Stimulated activated effector memory CD8-positive, alpha-beta T cell treated with anti-CD3 and anti-CD28 coated beads, Interleukin-12 subunit alpha, Interleukin-12 subunit beta, amount 100 ng/mL, for 72 hours (primary cell): ENCODE measurements around the gene FBXO28.

ENCODE experiments used
- ATAC-seq: fragments of 150-1000 bp; cut with Tn5 transposase; 2 replicates; pipeline ENCODE4 v1.10.0; 2021
- DNase-seq, 2 donors: peaks; one replicate each; pipeline ENCODE4 v3.0.0; 2021 to 2022; ENCODE audit warnings: low spot score in 2 of 2
- H3K27ac Mint-ChIP-seq: one replicate; pipeline ENCODE4 v1.8.0; 2022; ENCODE audit warnings: mild to moderate bottlenecking, mixed read lengths
- H3K36me3 Mint-ChIP-seq: one replicate; pipeline ENCODE4 v1.8.0; 2022; ENCODE audit warnings: mild to moderate bottlenecking, mixed read lengths
- H3K4me1 Mint-ChIP-seq: one replicate; pipeline ENCODE4 v1.8.0; 2022; ENCODE audit warnings: mixed read lengths
- H3K4me3 Mint-ChIP-seq: one replicate; pipeline ENCODE4 v1.8.0; 2022; ENCODE audit warnings: mild to moderate bottlenecking, mixed read lengths
- H3K9me3 Mint-ChIP-seq: one replicate; pipeline ENCODE4 v1.8.0; 2022; ENCODE audit warnings: mixed read lengths

FBXO28 gene

DNA sequence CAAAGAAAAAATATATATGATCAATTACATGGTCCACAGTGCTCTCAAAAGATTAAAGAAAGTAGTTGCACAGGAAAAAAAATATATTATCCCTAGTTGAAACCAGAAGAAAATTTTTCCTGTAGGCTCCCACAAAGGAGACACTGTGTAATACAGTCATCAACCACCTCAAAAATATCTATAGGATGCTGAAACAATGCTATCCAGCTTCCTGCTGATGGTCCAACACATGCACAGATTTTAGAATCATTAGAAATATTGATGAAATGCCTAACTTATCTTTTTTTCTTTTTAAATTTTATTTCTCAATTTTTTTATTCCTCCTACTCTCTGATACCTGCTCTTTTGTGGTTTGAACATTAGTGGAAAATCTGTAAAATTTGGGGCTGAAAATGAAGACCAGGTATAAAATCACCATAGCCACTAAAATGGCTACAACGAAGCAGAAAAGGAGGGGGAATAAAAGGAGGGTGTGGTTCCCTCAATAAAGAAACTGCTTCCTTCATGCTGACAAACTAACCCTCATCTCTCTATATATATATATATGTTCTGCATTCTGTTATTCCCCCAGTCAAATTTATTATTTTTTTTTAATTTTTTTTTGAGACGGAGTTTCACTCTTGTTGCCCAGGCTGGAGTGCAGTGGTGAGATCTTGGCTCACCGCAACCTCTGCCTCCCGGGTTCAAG lies 28.3 kb upstream of the FBXO28 start:
- no peaks in the 10 kb centered on the region for H3K9me3 Mint-ChIP-seq
- H3K4me3 Mint-ChIP-seq: no peak overlapping the region
- H3K27ac Mint-ChIP-seq: no peak overlapping the region

DNA sequence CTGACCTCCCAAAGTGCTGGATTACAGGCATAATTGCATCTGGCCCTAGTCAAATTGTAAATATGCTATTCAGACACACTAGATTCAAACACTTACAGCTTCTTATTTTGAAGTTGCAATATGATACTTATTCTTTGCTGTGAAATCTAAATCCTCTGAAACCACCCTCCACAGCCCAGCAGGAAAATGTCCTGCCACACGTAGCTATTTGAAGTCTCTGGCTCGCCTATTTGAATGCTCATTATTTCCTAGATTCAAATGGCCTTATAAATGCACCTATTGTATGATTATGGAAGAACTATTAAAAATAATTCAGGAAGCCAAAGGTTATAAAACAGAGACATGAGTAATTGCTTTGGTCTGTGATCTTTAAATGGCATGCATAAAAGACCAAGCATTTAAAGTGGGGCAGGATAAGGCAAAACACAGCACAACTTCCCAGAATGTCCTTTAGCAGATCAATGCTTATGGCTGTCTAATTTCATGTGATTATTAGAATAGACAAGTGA lies 26.6 kb upstream of the FBXO28 start:
- Mint-ChIP-seq H3K9me3 (no peaks in the 10 kb centered on the region), H3K4me1 (no peaks in the 10 kb centered on the region), H3K27ac (no peak overlapping the region), H3K36me3 (no peaks in the 10 kb centered on the region), H3K4me3 (no peak overlapping the region)
- ATAC-seq: no peak
- no peak for DNase-seq

More for the DNA sequence above, 28.3 kb upstream of the FBXO28 start:
- ATAC-seq (no peak), DNase-seq (no peak)
- Mint-ChIP-seq H3K36me3 (no peaks in the 10 kb centered on the region), H3K4me1 (no peaks in the 10 kb centered on the region)

DNA sequence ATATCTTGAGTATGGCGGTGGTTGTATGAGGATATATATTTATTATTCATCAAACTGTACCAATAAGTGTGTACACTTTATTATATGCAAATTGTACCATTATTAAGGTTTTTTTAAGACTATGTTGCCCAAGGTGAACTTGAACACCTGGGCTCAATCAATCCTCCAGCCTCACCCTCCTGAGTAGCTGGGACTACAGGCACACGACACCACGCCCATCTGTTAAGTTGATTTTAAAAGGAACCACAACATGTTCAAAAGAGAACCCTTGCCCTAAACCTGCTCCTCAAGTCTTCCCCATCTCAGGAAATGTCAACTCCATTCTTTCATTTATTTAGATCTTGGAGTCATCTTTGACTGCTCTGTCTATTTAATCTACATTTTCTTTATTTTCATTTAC lies 24.3 kb upstream of the FBXO28 start:
- Mint-ChIP-seq H3K27ac (no peak overlapping the region), H3K4me1 (no peaks in the 10 kb centered on the region), H3K36me3 (no peaks in the 10 kb centered on the region), H3K4me3 (no peak overlapping the region), H3K9me3 (no peaks in the 10 kb centered on the region)
- ATAC-seq: no peak
- no peak for DNase-seq

DNA sequence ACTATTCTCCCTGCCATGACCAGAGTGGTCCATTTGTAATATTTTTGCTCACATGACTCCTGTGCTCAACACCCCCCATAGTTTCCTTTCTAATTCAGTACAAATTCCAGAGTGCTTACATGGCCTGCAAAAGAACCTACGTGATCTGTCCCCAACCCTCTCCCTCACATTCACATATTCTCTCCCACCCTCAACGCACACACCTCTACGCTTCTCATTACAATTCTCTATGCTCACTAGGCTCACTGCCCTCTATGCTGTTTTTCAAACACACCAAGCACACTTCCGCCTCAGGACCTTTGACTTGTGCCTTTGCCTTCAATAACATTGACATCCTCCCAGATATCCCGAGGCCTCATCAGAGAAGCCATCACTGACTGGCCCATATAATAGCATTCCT lies 23.8 kb upstream of the FBXO28 start:
- Mint-ChIP-seq H3K4me1 (no peaks in the 10 kb centered on the region), H3K9me3 (no peaks in the 10 kb centered on the region), H3K4me3 (no peak overlapping the region), H3K27ac (no peak overlapping the region), H3K36me3 (no peaks in the 10 kb centered on the region)
- ATAC-seq (no peak), DNase-seq (no peak)

DNA sequence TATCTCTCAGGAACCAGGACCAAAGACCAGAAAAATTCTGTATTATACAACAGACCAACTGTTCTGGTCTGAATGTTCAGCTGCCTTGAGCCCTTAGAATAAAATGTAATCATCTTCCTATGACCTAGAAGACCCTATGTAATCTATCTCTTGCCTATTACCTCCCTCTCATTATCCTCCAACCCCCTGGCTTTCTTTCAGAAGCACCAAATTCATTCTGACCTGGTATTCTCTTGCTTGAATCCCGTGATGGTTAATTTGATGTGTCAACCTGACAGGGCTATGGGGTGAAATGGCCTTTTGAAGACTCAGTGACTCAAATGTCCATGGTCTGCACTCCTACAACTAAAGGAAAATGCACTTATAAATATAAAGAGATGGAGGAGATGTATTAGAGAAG lies 21.8 kb upstream of the FBXO28 start:
- Mint-ChIP-seq H3K4me3 (no peak overlapping the region), H3K27ac (no peak overlapping the region)

DNA sequence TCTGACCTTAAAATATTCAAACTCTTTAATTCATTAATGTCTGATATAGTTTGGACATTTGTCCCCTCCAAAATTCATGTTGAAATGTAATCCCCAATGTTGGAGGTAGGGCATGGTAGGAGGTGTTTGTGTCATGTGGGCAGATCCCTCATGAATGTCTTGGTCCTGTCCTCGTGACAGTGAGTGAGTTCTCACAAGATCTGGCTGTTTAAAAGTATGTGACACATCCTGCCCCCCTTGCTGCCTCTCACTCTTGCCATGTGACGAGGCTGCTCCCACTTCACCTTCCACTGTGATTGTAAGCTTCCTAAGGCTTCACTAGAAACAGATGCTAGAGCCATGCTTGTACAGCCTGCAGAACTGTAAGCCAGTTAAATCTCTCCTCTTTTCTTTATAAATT lies 21.3 kb upstream of the FBXO28 start:
- H3K27ac Mint-ChIP-seq: no peak overlapping the region
- no peak overlapping the region for H3K4me3 Mint-ChIP-seq
- H3K36me3 Mint-ChIP-seq: no peaks in the 10 kb centered on the region
- no peaks in the 10 kb centered on the region for H3K4me1 Mint-ChIP-seq
- H3K9me3 Mint-ChIP-seq: no peaks in the 10 kb centered on the region
- ATAC-seq: no peak
- no peak for DNase-seq

More for the DNA sequence above, 21.8 kb upstream of the FBXO28 start:
- no peaks in the 10 kb centered on the region for H3K9me3 Mint-ChIP-seq
- ATAC-seq (no peak), DNase-seq (no peak)
- no peaks in the 10 kb centered on the region for H3K4me1 Mint-ChIP-seq
- H3K36me3 Mint-ChIP-seq: no peaks in the 10 kb centered on the region

DNA sequence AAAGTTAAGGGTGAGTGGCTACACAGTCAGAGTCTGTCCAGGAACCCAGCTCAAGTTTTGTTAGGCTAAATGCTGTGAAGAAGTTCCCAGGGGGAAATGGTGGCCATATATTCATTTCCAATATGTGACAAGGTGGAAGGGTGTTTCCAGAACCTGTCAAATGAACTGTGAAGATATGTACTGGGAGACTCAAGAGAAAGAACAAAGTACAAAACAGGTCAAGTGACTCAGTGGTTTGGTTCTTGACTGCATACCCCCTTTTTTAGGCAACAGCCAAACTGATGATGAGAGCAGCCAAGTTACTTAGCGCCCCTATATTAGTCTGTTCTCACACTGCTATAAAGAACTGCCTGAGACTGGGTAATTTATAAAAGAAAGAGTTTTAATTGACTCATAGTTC lies 18.6 kb upstream of the FBXO28 start:
- DNase-seq: no peak
- Mint-ChIP-seq H3K27ac (no peak overlapping the region), H3K36me3 (no peaks in the 10 kb centered on the region), H3K4me3 (no peak overlapping the region), H3K4me1 (no peaks in the 10 kb centered on the region), H3K9me3 (no peaks in the 10 kb centered on the region)
- ATAC-seq: no peak

DNA sequence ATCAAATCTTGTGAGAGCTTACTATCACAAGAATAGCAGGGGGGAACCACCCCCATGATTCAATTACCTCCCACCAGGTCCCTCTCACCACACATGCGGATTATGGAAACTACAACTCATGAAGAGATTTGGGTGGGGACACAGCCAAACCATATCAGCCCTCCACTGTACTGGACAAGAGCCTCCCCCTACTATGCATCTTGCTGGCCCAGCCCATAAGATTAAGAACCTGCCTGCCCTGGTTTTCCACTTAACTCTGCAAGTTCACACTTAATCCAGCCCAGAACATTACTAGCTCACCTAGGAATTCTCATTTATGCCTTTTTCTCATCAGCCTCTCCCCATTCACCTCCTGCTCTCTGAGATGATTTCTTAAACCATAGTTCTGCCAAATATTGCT lies 18.0 kb upstream of the FBXO28 start:
- H3K4me3 Mint-ChIP-seq: no peak overlapping the region

DNA sequence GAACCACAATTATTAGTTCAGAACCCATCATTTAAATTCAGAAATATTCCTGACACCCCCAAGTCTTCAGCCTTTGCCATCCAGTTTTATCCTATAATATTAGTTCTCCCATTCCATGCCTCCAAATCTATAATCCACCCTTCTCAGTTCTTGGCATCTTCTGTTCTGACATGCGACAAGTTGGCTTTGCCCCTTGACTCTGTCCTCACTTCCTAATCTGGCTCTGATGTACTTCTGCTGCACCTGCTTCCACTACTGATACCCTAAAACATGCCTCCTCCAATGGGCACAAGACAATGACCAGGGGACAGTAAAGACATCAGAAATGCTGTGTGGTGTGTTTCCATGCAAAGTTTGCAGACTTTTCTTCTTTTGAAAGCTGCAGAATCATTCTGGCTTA lies 17.1 kb upstream of the FBXO28 start:
- H3K9me3 Mint-ChIP-seq: no peaks in the 10 kb centered on the region
- no peaks in the 10 kb centered on the region for H3K36me3 Mint-ChIP-seq
- H3K4me3 Mint-ChIP-seq: no peak overlapping the region
- DNase-seq (no peak), ATAC-seq (no peak)
- no peak overlapping the region for H3K27ac Mint-ChIP-seq
- no peaks in the 10 kb centered on the region for H3K4me1 Mint-ChIP-seq

More for the DNA sequence above, 18.0 kb upstream of the FBXO28 start:
- ATAC-seq (no peak), DNase-seq (no peak)
- H3K9me3 Mint-ChIP-seq: no peaks in the 10 kb centered on the region
- no peaks in the 10 kb centered on the region for H3K4me1 Mint-ChIP-seq
- no peak overlapping the region for H3K27ac Mint-ChIP-seq
- H3K36me3 Mint-ChIP-seq: no peaks in the 10 kb centered on the region

DNA sequence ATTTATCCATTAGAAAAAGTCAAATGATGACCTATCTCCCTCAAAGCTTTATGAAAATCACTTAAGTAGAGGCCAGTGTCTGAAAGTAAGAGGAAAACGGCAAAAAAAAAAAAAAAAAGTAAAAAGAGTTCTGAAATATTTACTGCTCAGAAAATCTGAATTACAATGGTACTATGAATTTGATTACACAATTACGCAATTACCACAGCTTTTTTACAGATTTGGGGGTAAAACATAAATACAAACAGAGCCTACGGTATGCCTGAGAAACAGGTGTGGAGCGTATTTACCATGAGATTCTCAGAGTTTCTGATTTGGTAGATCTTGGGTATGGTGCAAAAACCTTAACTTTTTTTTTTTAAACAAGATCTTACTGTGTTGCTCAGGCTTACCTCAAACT lies 15.9 kb upstream of the FBXO28 start:
- Mint-ChIP-seq H3K27ac (no peak overlapping the region), H3K4me1 (no peaks in the 10 kb centered on the region)

DNA sequence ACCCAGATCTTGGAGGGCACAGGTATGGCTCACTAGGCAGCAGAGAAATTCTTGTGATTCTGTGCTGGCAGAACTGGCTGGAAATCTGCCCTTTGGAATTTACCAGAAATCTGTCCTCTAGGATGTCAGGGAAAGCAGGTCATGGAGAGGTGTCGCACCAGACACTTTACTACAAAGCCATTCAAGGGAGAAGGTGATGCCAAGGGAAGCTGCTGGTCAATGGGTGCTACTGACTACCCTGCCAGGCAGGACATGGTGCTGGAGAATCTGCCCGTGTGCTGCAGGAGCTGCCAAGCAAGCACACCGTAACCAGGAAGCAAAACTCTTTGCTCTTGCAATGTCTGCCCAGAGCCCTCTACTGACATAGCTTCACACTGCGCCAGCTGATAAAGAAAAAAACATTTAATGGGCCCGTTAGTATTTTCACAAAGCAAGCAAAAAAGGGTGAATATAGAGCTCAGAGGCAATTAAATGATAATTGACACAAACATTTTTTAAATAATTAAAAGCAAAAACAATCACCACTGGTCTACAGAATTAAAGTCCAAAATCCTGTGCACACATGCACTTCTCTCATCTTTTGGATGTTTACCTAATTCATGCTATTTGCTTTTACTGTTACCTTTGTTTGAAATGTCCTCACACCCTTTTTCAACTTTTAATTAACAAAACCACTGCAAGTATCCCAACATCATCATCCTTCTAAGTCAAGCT lies 7.2 kb upstream of the FBXO28 start:
- H3K36me3 Mint-ChIP-seq: no peaks in the 10 kb centered on the region
- no peaks in the 10 kb centered on the region for H3K4me1 Mint-ChIP-seq
- DNase-seq (no peak), ATAC-seq (peak; percentile 70)
- H3K27ac Mint-ChIP-seq: no peak overlapping the region
- H3K4me3 Mint-ChIP-seq: no peak overlapping the region
- no peaks in the 10 kb centered on the region for H3K9me3 Mint-ChIP-seq

More for the DNA sequence above, 15.9 kb upstream of the FBXO28 start:
- Mint-ChIP-seq H3K36me3 (no peaks in the 10 kb centered on the region), H3K9me3 (no peaks in the 10 kb centered on the region), H3K4me3 (no peak overlapping the region)
- ATAC-seq (no peak), DNase-seq (no peak)

DNA sequence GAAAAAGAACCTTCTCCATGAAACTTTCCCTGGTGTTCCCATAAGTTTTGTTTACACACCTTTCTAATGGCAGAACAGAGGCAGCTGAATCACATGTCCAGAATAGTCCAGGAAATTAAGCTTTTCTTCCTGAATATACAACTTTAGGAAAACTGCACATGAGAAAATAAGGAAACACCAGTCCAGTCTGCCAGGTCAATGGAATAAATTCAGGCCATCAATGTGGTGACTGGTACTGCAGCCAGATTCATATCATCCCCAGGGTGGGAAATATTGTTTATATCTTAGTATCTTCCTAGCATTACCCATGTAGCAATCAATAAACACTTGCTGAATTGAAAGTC lies 6.7 kb upstream of the FBXO28 start:
- ATAC-seq (no peak), DNase-seq (no peak)
- no peak overlapping the region for H3K27ac Mint-ChIP-seq
- H3K36me3 Mint-ChIP-seq: no peaks in the 10 kb centered on the region
- no peak overlapping the region for H3K4me3 Mint-ChIP-seq
- H3K9me3 Mint-ChIP-seq: no peaks in the 10 kb centered on the region
- H3K4me1 Mint-ChIP-seq: no peaks in the 10 kb centered on the region

DNA sequence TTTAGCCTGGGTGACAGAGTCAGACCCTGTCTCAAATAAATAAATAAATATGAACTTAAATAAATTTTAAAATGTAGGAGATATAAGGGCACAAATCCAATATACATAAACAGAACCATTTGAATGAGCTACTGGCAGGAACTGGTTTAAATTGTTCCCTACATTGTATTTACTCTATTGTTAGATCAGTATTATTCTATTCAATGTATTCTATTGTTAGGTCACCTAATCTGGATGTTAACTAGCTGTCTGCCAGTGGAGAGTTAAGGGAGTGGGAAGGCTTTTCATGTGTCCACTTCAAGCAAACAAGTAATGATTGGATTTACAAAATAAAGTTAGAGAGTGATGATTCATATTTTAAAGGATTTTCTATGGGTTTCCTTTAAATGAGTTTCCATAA lies 4.9 kb upstream of the FBXO28 start:
- H3K9me3 Mint-ChIP-seq: peaks cover 3% of the 10 kb centered on the region
- peaks cover 3% of the 10 kb centered on the region for H3K36me3 Mint-ChIP-seq
- no peak for DNase-seq
- H3K4me1 Mint-ChIP-seq: peaks cover 9% of the 10 kb centered on the region
- H3K4me3 Mint-ChIP-seq: no peak overlapping the region
- ATAC-seq: no peak
- no peak overlapping the region for H3K27ac Mint-ChIP-seq

DNA sequence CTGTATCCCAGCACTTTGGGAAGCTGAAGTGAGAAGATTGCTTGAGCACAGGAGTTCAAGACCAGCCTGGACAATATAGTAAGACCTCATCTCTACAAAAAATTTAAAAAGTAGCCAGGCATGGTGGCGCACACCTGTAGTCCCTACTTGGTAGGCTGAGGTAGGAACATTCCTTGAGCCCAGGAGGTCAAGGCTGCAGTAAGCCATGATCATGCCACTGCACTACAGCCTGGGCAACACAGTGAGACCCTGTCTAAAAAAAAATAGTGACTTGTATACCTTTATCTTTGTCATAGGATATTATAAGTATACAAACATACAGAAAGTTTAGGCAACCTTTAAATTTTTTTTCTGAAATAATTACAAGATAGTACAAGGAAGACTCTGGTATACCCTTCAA lies 3.9 kb upstream of the FBXO28 start:
- H3K9me3 Mint-ChIP-seq: peaks cover 3% of the 10 kb centered on the region
- ATAC-seq (no peak), DNase-seq (no peak)
- H3K4me3 Mint-ChIP-seq: no peak overlapping the region
- peaks cover 10% of the 10 kb centered on the region for H3K4me1 Mint-ChIP-seq
- no peak overlapping the region for H3K27ac Mint-ChIP-seq
- H3K36me3 Mint-ChIP-seq: peaks cover 6% of the 10 kb centered on the region

DNA sequence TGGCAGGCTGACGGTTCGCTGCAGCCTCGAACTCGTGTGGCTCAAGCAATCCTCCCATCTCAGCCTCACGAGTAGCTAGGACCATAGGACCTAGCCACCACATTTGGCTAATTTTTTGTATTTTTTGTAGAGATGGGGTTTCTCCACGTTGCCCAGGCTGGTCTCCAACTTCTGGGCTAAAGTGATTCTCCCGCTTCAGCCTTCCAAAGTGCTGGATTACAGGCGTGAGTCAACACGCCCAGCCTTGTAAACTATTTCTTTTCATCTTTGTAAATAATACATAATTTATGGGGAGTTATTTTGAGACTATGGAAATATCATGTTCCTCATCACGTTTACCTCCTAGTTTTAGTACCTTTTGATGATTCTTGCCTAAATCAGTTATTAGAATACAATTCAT lies 906 bp upstream of the FBXO28 start:
- DNase-seq (no peak), ATAC-seq (no peak)
- Mint-ChIP-seq H3K9me3 (peaks cover 3% of the 10 kb centered on the region), H3K4me1 (peaks cover 10% of the 10 kb centered on the region), H3K36me3 (peaks cover 16% of the 10 kb centered on the region), H3K4me3 (peak overlapping the region; percentile 82), H3K27ac (no peak overlapping the region)

DNA sequence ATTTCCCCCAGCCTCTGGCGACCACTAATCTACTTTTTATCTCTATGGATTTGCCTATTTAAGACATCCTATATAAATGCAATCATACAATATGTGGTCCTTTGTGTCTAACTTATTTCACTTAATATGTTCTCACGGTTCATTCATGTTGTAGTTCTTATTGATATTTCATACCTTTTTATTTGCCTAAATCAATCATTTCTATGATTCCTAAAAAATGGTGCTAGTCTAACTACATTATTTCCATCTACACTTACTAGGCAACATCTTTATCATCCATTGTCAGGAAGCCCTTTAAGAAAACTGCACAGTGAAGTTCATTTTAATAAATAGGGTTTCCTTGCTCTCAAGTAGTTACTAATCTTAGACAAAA lies 380 bp upstream of the FBXO28 start:
- DNase-seq (no peak), ATAC-seq (no peak)
- H3K27ac Mint-ChIP-seq: peak overlapping the region; percentile 91
- peaks cover 20% of the 10 kb centered on the region for H3K36me3 Mint-ChIP-seq
- H3K9me3 Mint-ChIP-seq: peaks cover 3% of the 10 kb centered on the region
- peaks cover 10% of the 10 kb centered on the region for H3K4me1 Mint-ChIP-seq
- H3K4me3 Mint-ChIP-seq: peak overlapping the region; percentile 82
